Measurements from ENCODE around the gene CDKAL1. TPM values are rescaled to one million over a fixed set of nuclear protein-coding genes. Genes with fewer than 3 reads are reported as not detected.

The CDKAL1 gene
- total and polyA plus RNA-seq, 9 of the 15 experiments (the other 6 are each of a cell fraction or from before 2014, with no cell fraction given) = 11.2 to 36.3 (median 20.1) TPM

- no peak for TF ChIP-seq ZBTB49 (CRISPR knock-in tag; IDR thresholded peaks at IDR 0.05; ENCODE audit: borderline replicate concordance)
- no peak for TF ChIP-seq HDAC3 (IDR thresholded peaks at IDR 0.05; ENCODE audit: borderline replicate concordance, partially characterized antibody)
- TF ChIP-seq PHB2 (IDR thresholded peaks at IDR 0.05; ENCODE audit: low read depth) = no peak
- TF ChIP-seq STAT5A (IDR thresholded peaks at IDR 0.05; ENCODE audit: borderline replicate concordance, low read length) = peak; percentile 44
- no peak for TF ChIP-seq CREB1 (IDR thresholded peaks at IDR 0.05)
- no peak for TF ChIP-seq CREB1 (CRISPR knock-in tag; IDR thresholded peaks at IDR 0.05)
- no peak for TF ChIP-seq RBM25 (IDR thresholded peaks at IDR 0.05; ENCODE audit: low read depth, low read length, severe bottlenecking)
- TF ChIP-seq ZSCAN32 (CRISPR knock-in tag; IDR thresholded peaks at IDR 0.05) = no peak
- TF ChIP-seq SP1 (CRISPR knock-in tag; IDR thresholded peaks at IDR 0.05) = no peak
- TF ChIP-seq TRIM28 (IDR thresholded peaks at IDR 0.05) = no peak
- no peak for TF ChIP-seq NR3C1 (CRISPR knock-in tag; IDR thresholded peaks at IDR 0.05)
- TF ChIP-seq TEAD4 (IDR thresholded peaks at IDR 0.05; ENCODE audit: low read length) = peak; percentile 84
- no peak for TF ChIP-seq TEAD4 (CRISPR knock-in tag; IDR thresholded peaks at IDR 0.05; ENCODE audit: borderline replicate concordance)
- TF ChIP-seq EP400 (IDR thresholded peaks at IDR 0.05) = no peak
- TF ChIP-seq ZNF445 (CRISPR knock-in tag; IDR thresholded peaks at IDR 0.05; ENCODE audit: low read depth) = no peak
- TF ChIP-seq HDAC6 (IDR thresholded peaks at IDR 0.05; ENCODE audit: low read depth, low read length) = no peak
- TF ChIP-seq ZNF395 (CRISPR knock-in tag; IDR thresholded peaks at IDR 0.05) = no peak
- TF ChIP-seq MBD2 (IDR thresholded peaks at IDR 0.05; ENCODE audit: borderline replicate concordance, low read depth) = no peak
- no peak for TF ChIP-seq ZNF511 (CRISPR knock-in tag; IDR thresholded peaks at IDR 0.05)
- no peak for TF ChIP-seq XRCC4 (IDR thresholded peaks at IDR 0.05; ENCODE audit: extremely low read depth, insufficient read depth, insufficient read length)
- no peak for TF ChIP-seq ZNF197 (CRISPR knock-in tag; IDR thresholded peaks at IDR 0.05; ENCODE audit: low read depth)
- TF ChIP-seq CLOCK (CRISPR knock-in tag; IDR thresholded peaks at IDR 0.05; ENCODE audit: borderline replicate concordance) = no peak
- TF ChIP-seq NFXL1 (CRISPR knock-in tag; IDR thresholded peaks at IDR 0.05) = no peak
Measured at GRCh38 chr6:21109391-21110178, 575.3 kb downstream of the CDKAL1 start (continued).

Measured in K562 (cell line).